Bronchial epithelial cell (primary cell): ENCODE data around the gene PLIN4. TPM values are rescaled to one million over a fixed set of nuclear protein-coding genes. Genes with fewer than 3 reads are reported as not detected.
A peak's percentile ranks its signal among the peaks of the same experiment; 100 is the strongest.

Source experiments
- DNase-seq: peaks from one replicate; pipeline ENCODE4 v3.0.0-alpha.2; 2010; ENCODE audit warnings: low read depth
- FAIRE-seq: peaks from 2 replicates; lab custom pipeline; 2011; peaks lifted over from hg19 to GRCh38; lab: Jason Lieb, UNC
- H3K27me3 ChIP-seq: 2 replicates; pipeline ENCODE4 v1.5.1; 2011; ENCODE audit warnings: low read length; ENCODE audit not compliant: control insufficient read depth, insufficient read depth
- H3K36me3 ChIP-seq: 2 replicates; pipeline ENCODE4 v1.5.1; 2011; ENCODE audit warnings: low read length; ENCODE audit not compliant: control insufficient read depth, insufficient read depth
- H3K4me3 ChIP-seq: 2 replicates; pipeline ENCODE4 v1.5.1; 2011; ENCODE audit warnings: mild to moderate bottlenecking, low read depth, low read length, control low read depth
- total RNA-seq: library from RNA; depleted of rRNA; stranded (reverse); fragments of >200 nt; gene quantifications from 2 replicates; pipeline ENCODE4 v1.2.1, GENCODE V29; 2014
- TF ChIP-seq, protein P1 (sequence below): IDR thresholded peaks from 2 replicates; pipeline ENCODE4 v1.5.1; 2011; ENCODE audit warnings: mild to moderate bottlenecking, moderate library complexity, low read length, control low read depth, inconsistent platforms; ENCODE audit not compliant: insufficient read depth, severe bottlenecking

Gene PLIN4
- total RNA-seq, 1 donor from 2014 or later = 4.7 TPM

DNA sequence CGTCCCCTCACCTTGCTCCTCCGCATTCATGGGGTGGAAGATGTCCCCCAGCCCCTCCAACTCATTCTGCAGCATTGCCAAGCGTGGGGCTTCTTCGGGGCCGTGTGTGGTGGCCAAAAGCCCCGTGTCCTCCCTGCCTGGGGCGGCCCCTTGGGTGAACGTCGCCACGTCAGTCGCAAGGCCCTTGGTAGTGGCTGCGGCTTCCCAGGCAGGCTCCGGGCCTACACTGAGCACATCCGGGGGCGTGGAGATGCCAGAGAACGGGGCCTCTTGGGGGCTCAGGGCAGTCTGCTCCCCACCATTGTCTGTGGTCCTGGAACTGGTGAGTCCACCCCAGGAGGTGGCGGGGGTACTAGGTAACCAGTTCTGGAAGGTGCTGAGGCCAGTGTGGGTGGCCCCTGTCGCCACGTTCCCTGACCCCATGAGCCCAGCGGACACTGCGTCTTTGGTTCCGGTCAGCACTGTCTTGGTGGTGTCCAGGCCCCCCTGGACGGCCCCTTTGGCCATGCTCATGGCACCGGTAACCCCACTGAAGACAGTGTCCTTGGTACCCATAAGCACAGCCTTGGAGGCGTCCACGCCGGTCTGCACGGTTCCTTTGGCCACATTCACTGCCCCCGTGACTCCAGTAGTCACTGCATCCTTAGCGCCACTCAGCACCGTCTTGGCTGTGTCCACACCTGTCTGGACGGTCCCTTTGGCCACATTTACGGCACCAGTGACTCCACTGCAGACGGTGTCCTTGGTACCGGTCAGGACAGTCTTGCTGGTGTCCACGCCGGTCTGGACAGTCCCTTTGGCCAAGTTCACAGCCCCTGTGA lies 7.6 kb downstream of the PLIN4 start:
- Histone ChIP-seq H3K36me3 (peaks cover 1% of the 10 kb centered on the region), H3K27me3 (no peaks in the 10 kb centered on the region), H3K4me3 (no peak overlapping the region)
- no peak for FAIRE-seq
- TF ChIP-seq, protein P1, sequence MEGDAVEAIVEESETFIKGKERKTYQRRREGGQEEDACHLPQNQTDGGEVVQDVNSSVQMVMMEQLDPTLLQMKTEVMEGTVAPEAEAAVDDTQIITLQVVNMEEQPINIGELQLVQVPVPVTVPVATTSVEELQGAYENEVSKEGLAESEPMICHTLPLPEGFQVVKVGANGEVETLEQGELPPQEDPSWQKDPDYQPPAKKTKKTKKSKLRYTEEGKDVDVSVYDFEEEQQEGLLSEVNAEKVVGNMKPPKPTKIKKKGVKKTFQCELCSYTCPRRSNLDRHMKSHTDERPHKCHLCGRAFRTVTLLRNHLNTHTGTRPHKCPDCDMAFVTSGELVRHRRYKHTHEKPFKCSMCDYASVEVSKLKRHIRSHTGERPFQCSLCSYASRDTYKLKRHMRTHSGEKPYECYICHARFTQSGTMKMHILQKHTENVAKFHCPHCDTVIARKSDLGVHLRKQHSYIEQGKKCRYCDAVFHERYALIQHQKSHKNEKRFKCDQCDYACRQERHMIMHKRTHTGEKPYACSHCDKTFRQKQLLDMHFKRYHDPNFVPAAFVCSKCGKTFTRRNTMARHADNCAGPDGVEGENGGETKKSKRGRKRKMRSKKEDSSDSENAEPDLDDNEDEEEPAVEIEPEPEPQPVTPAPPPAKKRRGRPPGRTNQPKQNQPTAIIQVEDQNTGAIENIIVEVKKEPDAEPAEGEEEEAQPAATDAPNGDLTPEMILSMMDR = no peak
- no peak for DNase-seq

DNA sequence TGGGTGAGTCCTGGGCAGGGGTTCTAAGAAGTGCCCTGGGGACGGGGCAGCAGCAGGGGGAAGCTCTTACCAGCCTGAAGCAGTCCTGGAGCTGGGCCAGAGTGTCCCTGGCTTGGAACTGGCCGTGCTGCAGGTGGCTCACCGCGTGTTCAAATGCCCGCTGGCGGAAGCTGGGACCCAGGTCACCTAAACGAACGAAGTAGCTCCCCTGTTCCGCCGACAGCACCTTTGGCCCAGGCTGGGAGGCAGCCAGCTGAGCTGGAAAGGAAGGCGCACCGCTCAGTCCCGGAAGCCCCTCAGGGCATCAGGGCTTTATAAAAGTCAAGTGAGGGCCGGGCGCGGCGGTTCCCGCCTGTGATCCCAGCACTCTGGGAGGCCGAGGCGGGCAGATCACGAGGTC lies 9.6 kb downstream of the PLIN4 start:
- DNase-seq (no peak), FAIRE-seq (no peak)
- H3K27me3 ChIP-seq = no peaks in the 10 kb centered on the region
- TF ChIP-seq, protein P1 = no peak
- H3K4me3 ChIP-seq = no peak overlapping the region
- peaks cover 3% of the 10 kb centered on the region for H3K36me3 ChIP-seq

DNA sequence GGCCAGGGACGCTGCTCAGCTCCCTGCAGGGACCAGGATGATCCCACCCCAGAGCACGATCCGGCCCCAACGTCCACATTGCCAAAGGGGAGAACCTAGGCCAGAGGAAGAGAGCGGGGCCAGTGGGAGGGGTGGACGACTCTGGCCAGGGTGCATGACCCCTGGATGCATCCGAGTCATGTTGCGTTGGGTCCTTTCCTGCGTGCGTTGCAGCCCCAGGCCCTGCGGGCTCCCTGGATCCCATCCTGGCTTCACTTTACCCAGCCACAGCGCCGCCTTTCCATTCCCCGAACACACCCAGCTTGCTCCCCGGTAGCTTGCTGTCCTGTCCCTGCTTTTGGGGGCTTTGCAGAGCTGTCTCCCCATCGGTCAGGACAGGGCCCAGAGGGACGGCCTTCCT lies 10.5 kb downstream of the PLIN4 start:
- DNase-seq (no peak), FAIRE-seq (no peak)
- TF ChIP-seq, protein P1 = no peak
- Histone ChIP-seq H3K36me3 (peaks cover 3% of the 10 kb centered on the region), H3K4me3 (no peak overlapping the region), H3K27me3 (no peaks in the 10 kb centered on the region)

DNA sequence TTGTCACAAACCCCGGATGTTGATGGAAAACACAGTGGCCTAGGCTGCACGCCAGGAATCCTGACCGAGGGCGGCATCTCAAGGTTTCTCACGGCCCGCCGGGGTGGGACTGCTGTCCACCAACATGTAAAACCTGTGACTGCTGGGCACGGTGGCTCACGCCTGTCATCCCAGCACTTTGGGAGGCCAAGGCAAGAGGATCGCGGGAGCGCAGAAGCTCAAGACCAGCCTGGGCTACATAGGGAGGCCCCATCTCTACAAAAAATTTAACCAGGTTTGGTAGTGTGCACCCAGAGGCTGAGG lies 11.2 kb downstream of the PLIN4 start:
- FAIRE-seq (no peak), DNase-seq (no peak)
- no peaks in the 10 kb centered on the region for H3K27me3 ChIP-seq
- H3K36me3 ChIP-seq = peaks cover 8% of the 10 kb centered on the region
- no peak overlapping the region for H3K4me3 ChIP-seq
- TF ChIP-seq, protein P1 = no peak

DNA sequence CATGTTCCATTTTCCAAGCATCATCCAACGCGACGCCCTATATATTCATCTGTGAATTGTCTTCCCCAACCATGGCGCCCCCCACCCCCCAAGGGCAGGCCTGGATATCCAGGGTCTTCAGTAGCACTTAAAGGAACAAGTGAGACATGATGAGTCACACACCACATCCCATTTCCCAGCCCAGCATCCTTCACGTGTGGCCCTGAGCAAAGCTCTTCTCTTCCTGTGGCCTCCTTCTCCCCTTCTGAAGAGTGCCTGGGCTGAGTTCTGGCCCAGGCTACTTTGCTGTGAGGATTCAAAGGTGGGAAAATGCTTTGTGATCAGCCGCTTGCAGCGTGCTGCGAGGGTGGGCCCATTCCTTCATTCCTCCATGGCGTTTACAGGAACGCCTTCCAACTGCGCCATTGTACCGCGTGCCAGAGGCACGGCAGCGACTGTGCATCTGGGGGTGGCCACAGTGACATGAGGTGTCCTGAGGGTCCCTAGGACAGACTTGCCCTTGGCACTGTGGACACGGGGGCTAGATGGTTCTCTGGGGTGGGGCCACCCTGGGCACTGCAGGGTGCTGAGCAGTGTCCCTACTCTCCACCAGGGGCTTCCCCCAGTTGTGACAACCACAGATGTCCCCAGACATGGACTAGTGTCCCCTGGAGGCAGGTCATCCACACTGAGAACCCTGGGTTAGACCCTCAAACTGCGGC lies 11.7 kb downstream of the PLIN4 start:
- DNase-seq = peak; percentile 63
- no peak for FAIRE-seq
- peaks cover 8% of the 10 kb centered on the region for H3K36me3 ChIP-seq
- no peak overlapping the region for H3K4me3 ChIP-seq
- no peaks in the 10 kb centered on the region for H3K27me3 ChIP-seq
- TF ChIP-seq, protein P1 = no peak
